ENCODE data around the gene PPP1R7. TPM values are rescaled to one million over a fixed set of nuclear protein-coding genes. Genes with fewer than 3 reads are reported as not detected.

PPP1R7 gene
- total RNA-seq, 1 experiment from 2014 or later = 45.4 TPM

DNA sequence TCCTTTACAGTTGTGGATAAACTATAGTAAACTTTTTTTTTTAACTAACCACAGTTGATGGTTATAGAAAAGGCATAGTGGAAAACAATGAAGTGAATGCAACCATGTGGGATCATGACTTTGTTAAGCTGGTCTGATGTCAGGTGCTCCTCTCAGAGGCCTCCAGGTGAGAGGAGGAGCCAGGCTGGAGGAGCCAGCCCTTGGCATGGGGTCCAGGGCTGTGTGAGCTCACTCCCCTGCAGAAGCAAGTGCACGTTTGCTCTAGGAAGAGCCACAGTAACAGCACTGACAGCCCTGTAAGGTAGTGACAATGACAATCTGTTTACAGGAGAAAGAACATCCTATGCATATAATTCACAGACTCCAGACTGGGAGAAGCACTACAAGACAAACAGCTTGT is 5.7 kb downstream of the PPP1R7 start:
- POLR2A ChIA-PET = no interaction called here
- no TSS peak for BruUV-seq (replicated peaks)
- DNase-seq (ENCODE audit: low read depth, low spot score) = no peak

DNA sequence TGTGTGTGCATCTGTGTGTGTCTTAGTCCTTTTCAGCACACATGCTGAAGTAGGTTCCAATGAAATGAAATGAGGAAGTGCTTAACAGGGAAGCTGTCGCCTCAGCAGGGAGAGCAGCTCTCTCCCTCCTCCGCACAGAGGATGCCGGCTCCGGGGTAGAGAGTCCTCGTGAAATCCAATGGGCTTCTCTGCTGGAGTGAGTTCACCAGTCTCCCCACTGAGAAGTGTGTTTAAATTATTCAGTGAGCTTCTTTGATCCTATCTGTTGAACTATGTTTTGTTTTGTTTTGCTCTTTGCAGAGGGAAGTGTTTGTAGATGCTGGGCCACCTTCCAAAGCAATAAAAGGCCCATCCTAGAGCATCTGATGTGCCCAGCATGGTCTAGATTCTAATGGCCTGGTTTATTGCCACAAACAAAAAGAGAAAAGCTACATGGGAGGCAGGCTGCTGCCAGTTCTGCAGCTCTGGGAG is 6.7 kb downstream of the PPP1R7 start:
- Histone ChIP-seq H3K27me3 (ENCODE audit: insufficient read depth, low read length) (no peaks in the 10 kb centered on the region), H2AFZ (ENCODE audit: low read depth, low read length, poor library complexity, severe bottlenecking) (no peak overlapping the region), H3K9me3 (ENCODE audit: control insufficient read depth in 1 of 2, insufficient read depth in 1 of 2, low read depth in 1 of 2, low read length in 2 of 2) (no peaks in the 10 kb centered on the region), H3K36me3 (ENCODE audit: control insufficient read depth in 1 of 2, insufficient read depth in 2 of 2, low read length in 2 of 2) (peaks cover 0 to 8% of the 10 kb centered on the region in 2 experiments; a peak in 2 of 4 replicates), H3K79me2 (ENCODE audit: insufficient read depth, low read length) (0 out of 2 replicates have a peak, but pooled peaks cover 2% of the 10 kb centered on the region), H3K4me1 (ENCODE audit: control insufficient read depth in 1 of 2, insufficient read depth in 2 of 2, low read length in 2 of 2) (no peaks in the 10 kb centered on the region), H3K9me2 (ENCODE audit: insufficient read depth) (no peaks in the 10 kb centered on the region), H3K9ac (ENCODE audit: low read length) (no peak overlapping the region), H3K27ac (ENCODE audit: low read depth, low read length) (no peak overlapping the region), H3K4me2 (ENCODE audit: low read length) (no peak overlapping the region), H3K4me3 (replicated peaks in 1 of 2; ENCODE audit: low read depth in 1 of 2, low read length in 2 of 2) (no peak overlapping the region), H4K20me1 (ENCODE audit: insufficient read depth) (no peaks in the 10 kb centered on the region)
- DNase-seq (ENCODE audit: low read depth, low spot score) (no peak), ATAC-seq (no peak)
- ChIA-PET POLR2A (no interaction called here), CTCF (no interaction called here), RAD21 (ENCODE audit: low non-redundant PET in 1 of 2, low total read pairs in 2 of 2, uncharacterized antibody in 2 of 2, unreplicated experiment in 2 of 2) (no interaction called here)
- BruUV-seq (replicated peaks) = no TSS peak
- no peak for TF ChIP-seq JUND (IDR thresholded peaks at IDR 0.05)
- intact Hi-C loops (cut with micrococcal nuclease) = no loop called here

More for the DNA sequence above, 5.7 kb downstream of the PPP1R7 start:
- Histone ChIP-seq H3K9me3 (ENCODE audit: control insufficient read depth in 1 of 2, insufficient read depth in 1 of 2, low read depth in 1 of 2, low read length in 2 of 2) (no peaks in the 10 kb centered on the region), H2AFZ (ENCODE audit: low read depth, low read length, poor library complexity, severe bottlenecking) (no peak overlapping the region), H3K4me2 (ENCODE audit: low read length) (no peak overlapping the region), H3K36me3 (ENCODE audit: control insufficient read depth in 1 of 2, insufficient read depth in 2 of 2, low read length in 2 of 2) (peaks cover 0 to 8% of the 10 kb centered on the region in 2 experiments; a peak in 2 of 4 replicates), H3K4me1 (ENCODE audit: control insufficient read depth in 1 of 2, insufficient read depth in 2 of 2, low read length in 2 of 2) (peaks cover 5 to 6% of the 10 kb centered on the region in 2 experiments; a peak in 2 of 4 replicates), H3K27me3 (ENCODE audit: insufficient read depth, low read length) (no peaks in the 10 kb centered on the region), H3K9me2 (ENCODE audit: insufficient read depth) (no peaks in the 10 kb centered on the region), H3K4me3 (replicated peaks in 1 of 2; ENCODE audit: low read depth in 1 of 2, low read length in 2 of 2) (no peak overlapping the region), H3K9ac (ENCODE audit: low read length) (no peak overlapping the region), H4K20me1 (ENCODE audit: insufficient read depth) (no peaks in the 10 kb centered on the region), H3K27ac (ENCODE audit: low read depth, low read length) (no peak overlapping the region), H3K79me2 (ENCODE audit: insufficient read depth, low read length) (peaks cover 5% of the 10 kb centered on the region; the same call in 1 of the 2 replicates)
- CTCF ChIA-PET = no interaction called here
- RAD21 ChIA-PET (ENCODE audit: low non-redundant PET in 1 of 2, low total read pairs in 2 of 2, uncharacterized antibody in 2 of 2, unreplicated experiment in 2 of 2) = no interaction called here
- TF ChIP-seq SRF (IDR thresholded peaks at IDR 0.05; ENCODE audit: low read depth) = no peak
- TF ChIP-seq SIN3A (IDR thresholded peaks at IDR 0.05; ENCODE audit: low read depth) = no peak
- TF ChIP-seq ATF3 (IDR thresholded peaks at IDR 0.05) = no peak
- ATAC-seq = no peak
- intact Hi-C loops (cut with micrococcal nuclease) = no loop called here

All from HCT116 (cell line).